ENCODE data around the gene SLC25A51. TPM values are rescaled to one million over a fixed set of nuclear protein-coding genes. Genes with fewer than 3 reads are reported as not detected.

The SLC25A51 gene
- total RNA-seq, 2 experiments from 2014 or later: 31.8 to 32.4 TPM

DNA sequence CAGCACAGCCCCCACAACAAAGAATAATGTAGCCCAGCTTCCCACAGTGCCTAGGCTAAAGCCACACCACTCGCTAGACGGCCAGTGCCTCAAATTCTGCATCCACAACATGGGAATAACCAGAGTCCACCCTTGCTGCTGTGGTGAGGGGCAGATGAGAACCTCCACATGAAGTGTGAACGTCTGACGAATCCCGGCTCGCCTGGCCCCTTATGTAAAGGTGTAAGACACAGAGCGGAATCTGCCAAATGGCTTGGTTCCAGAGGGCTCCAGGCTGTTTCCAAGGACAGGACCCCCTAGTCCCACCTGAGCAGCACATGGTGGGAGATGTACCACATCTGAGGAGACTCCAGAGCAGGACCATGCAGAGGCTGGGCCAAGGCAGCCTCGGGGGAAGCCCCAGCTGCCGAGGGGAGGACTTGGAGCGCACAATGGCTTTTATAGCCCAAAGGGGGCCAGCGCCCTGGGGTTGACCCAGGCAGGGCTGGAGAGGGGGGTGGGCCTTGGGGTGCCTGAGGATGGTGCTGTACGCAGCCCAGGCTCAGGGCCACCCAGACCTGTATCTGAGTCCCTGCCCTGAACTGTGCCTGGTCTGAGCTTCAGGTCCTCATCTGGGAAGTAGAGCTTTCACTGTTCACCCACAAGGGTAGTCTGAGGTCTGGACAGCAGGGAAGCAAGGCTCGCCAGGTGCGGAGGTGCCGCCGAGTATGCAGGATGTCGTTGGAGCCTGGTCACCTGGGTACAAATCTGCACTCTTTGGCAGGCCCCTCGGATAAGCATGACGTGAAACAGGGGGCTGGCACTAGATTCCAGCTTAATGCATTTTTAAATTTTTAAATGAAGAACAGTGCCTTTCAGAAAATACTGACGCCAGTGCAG, 24.9 kb upstream of the SLC25A51 start:
- CTCF ChIA-PET (ENCODE audit: unreplicated experiment): no interaction called here
- POLR2A ChIA-PET: interaction anchor here (0.6 kb wide), 1 partner anchor 178 kb away, joined by 6 read pairs; no protein-coding TSS in a partner anchor
- Histone ChIP-seq H4K20me1 (ENCODE audit: insufficient read depth, low read length) (no peaks in the 10 kb centered on the region), H3K9me2 (ENCODE audit: insufficient read depth, low read length) (no peaks in the 10 kb centered on the region), H3K79me2 (ENCODE audit: insufficient read depth, low read depth, low read length) (no peaks in the 10 kb centered on the region), H3K36me3 (ENCODE audit: insufficient read depth, low read length) (no peaks in the 10 kb centered on the region), H3K4me3 (ENCODE audit: low read depth, low read length, poor library complexity, severe bottlenecking) (no peak overlapping the region), H3K9me3 (ENCODE audit: low read length) (0 out of 2 replicates have a peak, but pooled peaks cover 4% of the 10 kb centered on the region), H3K4me2 (ENCODE audit: low read length) (no peak overlapping the region), H3K4me1 (ENCODE audit: insufficient read depth, low read length, poor library complexity, severe bottlenecking) (no peaks in the 10 kb centered on the region), H3K27ac (ENCODE audit: low read depth, low read length, poor library complexity, severe bottlenecking) (no peak overlapping the region), H2AFZ (ENCODE audit: low read length) (no peak overlapping the region)
- no peak for DNase-seq (ENCODE audit: low spot score)
- BruUV-seq (replicated peaks): no TSS peak
- TF ChIP-seq, protein P1, sequence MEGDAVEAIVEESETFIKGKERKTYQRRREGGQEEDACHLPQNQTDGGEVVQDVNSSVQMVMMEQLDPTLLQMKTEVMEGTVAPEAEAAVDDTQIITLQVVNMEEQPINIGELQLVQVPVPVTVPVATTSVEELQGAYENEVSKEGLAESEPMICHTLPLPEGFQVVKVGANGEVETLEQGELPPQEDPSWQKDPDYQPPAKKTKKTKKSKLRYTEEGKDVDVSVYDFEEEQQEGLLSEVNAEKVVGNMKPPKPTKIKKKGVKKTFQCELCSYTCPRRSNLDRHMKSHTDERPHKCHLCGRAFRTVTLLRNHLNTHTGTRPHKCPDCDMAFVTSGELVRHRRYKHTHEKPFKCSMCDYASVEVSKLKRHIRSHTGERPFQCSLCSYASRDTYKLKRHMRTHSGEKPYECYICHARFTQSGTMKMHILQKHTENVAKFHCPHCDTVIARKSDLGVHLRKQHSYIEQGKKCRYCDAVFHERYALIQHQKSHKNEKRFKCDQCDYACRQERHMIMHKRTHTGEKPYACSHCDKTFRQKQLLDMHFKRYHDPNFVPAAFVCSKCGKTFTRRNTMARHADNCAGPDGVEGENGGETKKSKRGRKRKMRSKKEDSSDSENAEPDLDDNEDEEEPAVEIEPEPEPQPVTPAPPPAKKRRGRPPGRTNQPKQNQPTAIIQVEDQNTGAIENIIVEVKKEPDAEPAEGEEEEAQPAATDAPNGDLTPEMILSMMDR (conservative IDR thresholded peaks at IDR 0.05; ENCODE audit: low read length): no peak
- no peak for TF ChIP-seq EZH2phosphoT487 (IDR thresholded peaks at IDR 0.05; ENCODE audit: borderline replicate concordance, low read depth, low read length)
- intact Hi-C loops (cut with micrococcal nuclease; ENCODE audit: unreplicated experiment): no loop called here

DNA sequence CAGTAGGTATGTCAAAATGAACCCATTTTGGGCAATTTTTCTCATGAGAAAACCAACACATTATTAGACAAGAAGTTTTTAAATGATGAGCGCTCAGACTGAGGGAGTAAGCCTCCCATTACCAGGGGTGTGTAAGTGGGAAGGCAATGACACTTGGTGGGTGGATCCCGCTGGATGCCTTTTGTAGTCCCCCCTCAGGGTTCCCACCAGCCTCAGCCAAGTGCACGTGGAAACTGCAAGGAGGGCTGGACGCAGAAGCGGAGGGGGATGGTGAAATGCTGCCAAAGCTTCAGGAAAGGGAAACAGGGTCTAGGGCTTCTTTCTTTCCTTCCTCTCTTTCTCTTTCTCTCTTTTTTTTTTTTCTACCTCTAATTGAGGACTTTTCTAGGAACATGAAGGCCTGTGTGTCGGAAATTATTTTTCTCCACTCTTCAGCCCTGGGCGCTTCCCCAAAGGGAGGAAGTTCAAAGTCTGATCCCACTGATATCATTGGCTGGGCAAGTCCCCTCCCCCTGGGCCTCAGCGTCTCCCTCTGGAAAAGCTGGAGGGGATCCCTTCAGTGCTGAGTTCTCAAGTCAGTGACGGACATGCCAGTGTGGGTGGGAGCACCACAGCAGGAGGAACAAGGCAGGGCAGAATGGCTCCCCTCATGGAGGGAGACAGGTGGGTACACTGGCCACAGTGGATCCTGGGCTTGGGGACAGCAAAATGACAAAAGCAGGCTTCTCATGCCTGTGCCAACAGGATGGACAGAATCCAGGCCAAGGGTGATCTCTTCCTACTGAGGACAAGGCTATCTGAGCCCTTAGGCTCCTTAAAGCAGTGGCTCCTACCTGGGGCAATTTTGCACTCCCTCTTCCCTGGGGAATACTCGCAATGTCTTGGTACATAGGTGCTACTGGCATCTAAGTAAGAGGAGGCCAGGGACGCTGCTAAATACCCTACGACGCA, 23.9 kb upstream of the SLC25A51 start:
- no peaks in the 10 kb centered on the region for H3K4me1 ChIP-seq (ENCODE audit: insufficient read depth, low read length, poor library complexity, severe bottlenecking)
- 0 out of 2 replicates have a peak, but pooled peaks cover 4% of the 10 kb centered on the region for H3K9me3 ChIP-seq (ENCODE audit: low read length)
- H3K4me2 ChIP-seq (ENCODE audit: low read length): no peak overlapping the region
- no peak for DNase-seq (ENCODE audit: low spot score)
- POLR2A ChIA-PET: interaction anchor here (0.8 kb wide), 1 partner anchor 138 kb away, joined by 3 read pairs; no protein-coding TSS in a partner anchor
- TF ChIP-seq, protein P1 (conservative IDR thresholded peaks at IDR 0.05; ENCODE audit: low read length): no peak
- no peak for TF ChIP-seq EZH2phosphoT487 (IDR thresholded peaks at IDR 0.05; ENCODE audit: borderline replicate concordance, low read depth, low read length)
- H3K79me2 ChIP-seq (ENCODE audit: insufficient read depth, low read depth, low read length): no peaks in the 10 kb centered on the region
- no peak overlapping the region for H3K27ac ChIP-seq (ENCODE audit: low read depth, low read length, poor library complexity, severe bottlenecking)
- intact Hi-C loops (cut with micrococcal nuclease; ENCODE audit: unreplicated experiment): no loop called here
- H2AFZ ChIP-seq (ENCODE audit: low read length): no peak overlapping the region
- CTCF ChIA-PET (ENCODE audit: unreplicated experiment): no interaction called here
- no TSS peak for BruUV-seq (replicated peaks)
- H3K9me2 ChIP-seq (ENCODE audit: insufficient read depth, low read length): no peaks in the 10 kb centered on the region
- H3K36me3 ChIP-seq (ENCODE audit: insufficient read depth, low read length): no peaks in the 10 kb centered on the region
- no peak overlapping the region for H3K4me3 ChIP-seq (ENCODE audit: low read depth, low read length, poor library complexity, severe bottlenecking)
- H4K20me1 ChIP-seq (ENCODE audit: insufficient read depth, low read length): no peaks in the 10 kb centered on the region
